BJ (cell line): ENCODE results near the gene COQ4. TPM values are rescaled to one million over a fixed set of nuclear protein-coding genes. Genes with fewer than 3 reads are reported as not detected.

Source experiments
- CTCF ChIA-PET: fragments of 350-600 bp; formaldehyde crosslinking; extraction: SDS; loops from one replicate; lab custom pipeline; 2021; ENCODE audit warnings: antibody characterized with exemption, inconsistent platforms; lab: Yijun Ruan, JAX
- POLR2A ChIA-PET: fragments of 300-600 bp; sonication (Branson Sonifier 250); formaldehyde crosslinking; extraction: SDS; loops from one replicate; lab custom pipeline; 2021; ENCODE audit warnings: antibody characterized with exemption; lab: Charles Lee
- DNase-seq: peaks from one replicate; pipeline ENCODE4 v3.0.0-alpha.2; 2011; ENCODE audit warnings: low read depth
- H3K27me3 ChIP-seq: 2 replicates; pipeline ENCODE4 v1.6.0; 2011; ENCODE audit warnings: low read length; ENCODE audit not compliant: control insufficient read depth, insufficient read depth
- H3K36me3 ChIP-seq: 2 replicates; pipeline ENCODE4 v1.5.1; 2011; ENCODE audit warnings: low read length; ENCODE audit not compliant: control insufficient read depth, insufficient read depth
- H3K4me3 ChIP-seq: 2 replicates; pipeline ENCODE4 v1.5.1; 2011; ENCODE audit warnings: low read depth, mild to moderate bottlenecking, control low read depth, low read length
- polyA plus RNA-seq: library from polyadenylated mRNA; depleted of rRNA; stranded (reverse); fragments of >200 nt; gene quantifications from 2 replicates; pipeline ENCODE4 v1.2.3, GENCODE V29; 2011; rRNA removed
- TF ChIP-seq, protein P1 (sequence below): IDR thresholded peaks from 2 replicates; pipeline ENCODE4 v1.5.1; 2011; ENCODE audit warnings: low read depth, mild to moderate bottlenecking, control low read depth, inconsistent platforms, low read length, moderate library complexity; ENCODE audit not compliant: insufficient read depth

Gene COQ4
- polyA plus RNA-seq, 1 experiment = 34.6 TPM

DNA sequence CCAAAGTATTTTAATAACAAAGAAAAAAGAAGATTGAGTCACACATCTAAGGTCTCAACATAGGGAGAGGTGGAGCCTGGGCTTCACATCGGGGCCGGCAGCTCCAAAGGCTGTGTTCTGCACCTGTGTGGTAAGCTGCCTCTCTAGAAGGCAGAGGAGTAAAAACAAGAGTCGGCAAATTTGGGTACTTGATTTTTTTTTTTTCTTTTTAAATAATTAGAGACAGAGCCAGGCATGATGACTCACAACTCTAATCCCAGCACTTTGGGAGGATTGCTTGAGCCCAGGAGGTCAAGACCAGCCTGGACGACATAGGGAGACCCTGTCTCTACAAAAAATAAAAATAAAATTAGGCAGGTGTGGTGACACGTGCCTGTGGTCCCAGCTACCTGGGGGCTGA is 53.2 kb downstream of the COQ4 start:
- POLR2A ChIA-PET = no interaction called here
- CTCF ChIA-PET = interaction anchor here (1.1 kb wide), 1 partner anchor 14 kb away, joined by 3 read pairs; no protein-coding TSS in a partner anchor

GRCh38 chr9:128382261-128382660 is 59.6 kb downstream of the COQ4 start:
- Histone ChIP-seq H3K4me3 (no peak overlapping the region), H3K36me3 (peaks cover 18% of the 10 kb centered on the region), H3K27me3 (no peaks in the 10 kb centered on the region)
- no peak for DNase-seq
- ChIA-PET CTCF (interaction anchor here (0.7 to 1.7 kb wide), 3 partner anchors 21 to 47 kb away, joined by 3 to 5 read pairs (median 3); no protein-coding TSS in a partner anchor), POLR2A (no interaction called here)
- TF ChIP-seq, protein P1, sequence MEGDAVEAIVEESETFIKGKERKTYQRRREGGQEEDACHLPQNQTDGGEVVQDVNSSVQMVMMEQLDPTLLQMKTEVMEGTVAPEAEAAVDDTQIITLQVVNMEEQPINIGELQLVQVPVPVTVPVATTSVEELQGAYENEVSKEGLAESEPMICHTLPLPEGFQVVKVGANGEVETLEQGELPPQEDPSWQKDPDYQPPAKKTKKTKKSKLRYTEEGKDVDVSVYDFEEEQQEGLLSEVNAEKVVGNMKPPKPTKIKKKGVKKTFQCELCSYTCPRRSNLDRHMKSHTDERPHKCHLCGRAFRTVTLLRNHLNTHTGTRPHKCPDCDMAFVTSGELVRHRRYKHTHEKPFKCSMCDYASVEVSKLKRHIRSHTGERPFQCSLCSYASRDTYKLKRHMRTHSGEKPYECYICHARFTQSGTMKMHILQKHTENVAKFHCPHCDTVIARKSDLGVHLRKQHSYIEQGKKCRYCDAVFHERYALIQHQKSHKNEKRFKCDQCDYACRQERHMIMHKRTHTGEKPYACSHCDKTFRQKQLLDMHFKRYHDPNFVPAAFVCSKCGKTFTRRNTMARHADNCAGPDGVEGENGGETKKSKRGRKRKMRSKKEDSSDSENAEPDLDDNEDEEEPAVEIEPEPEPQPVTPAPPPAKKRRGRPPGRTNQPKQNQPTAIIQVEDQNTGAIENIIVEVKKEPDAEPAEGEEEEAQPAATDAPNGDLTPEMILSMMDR = no peak

More for the DNA sequence above, 53.2 kb downstream of the COQ4 start:
- Histone ChIP-seq H3K36me3 (peaks cover 9% of the 10 kb centered on the region), H3K27me3 (no peaks in the 10 kb centered on the region), H3K4me3 (no peak overlapping the region)
- no peak for DNase-seq
- TF ChIP-seq, protein P1 = no peak

GRCh38 chr9:128383007-128383753 is 60.5 kb downstream of the COQ4 start:
- TF ChIP-seq, protein P1 = no peak
- H3K4me3 ChIP-seq = no peak overlapping the region
- H3K27me3 ChIP-seq = no peaks in the 10 kb centered on the region
- ChIA-PET CTCF (interaction anchor here (1.3 to 1.4 kb wide), 2 partner anchors 36 to 38 kb away, joined by 3 to 6 read pairs; no protein-coding TSS in a partner anchor), POLR2A (interaction anchor here (0.5 kb wide), 1 partner anchor 328 kb away, joined by 5 read pairs; no protein-coding TSS in a partner anchor)
- no peak for DNase-seq
- H3K36me3 ChIP-seq = peaks cover 23% of the 10 kb centered on the region

Other genes starting within 250 kb of the COQ4 start
- gene PTGES2, start 195.1 kb upstream of the COQ4 start, polyA plus RNA-seq = 59.7 and 91.9 TPM in 2 replicates
- not detected in 2 replicates for gene LCN2, start 173.4 kb upstream of the COQ4 start, polyA plus RNA-seq
- 45.0 and 60.4 TPM in 2 replicates for gene BBLN, start 162.6 kb upstream of the COQ4 start, polyA plus RNA-seq
- gene CIZ1, start 131.3 kb upstream of the COQ4 start, polyA plus RNA-seq = 24.0 and 36.0 TPM in 2 replicates
- gene DNM1, start 119.5 kb upstream of the COQ4 start, polyA plus RNA-seq = 6.4 and 8.4 TPM in 2 replicates
- 86.6 and 91.1 TPM in 2 replicates for gene GOLGA2, start 46.8 kb upstream of the COQ4 start, polyA plus RNA-seq
- gene SWI5, start 46.6 kb upstream of the COQ4 start, polyA plus RNA-seq = 76.4 and 77.4 TPM in 2 replicates
- gene TRUB2, start 392 bp upstream of the COQ4 start, polyA plus RNA-seq = 20.6 and 25.9 TPM in 2 replicates
- 9.3 and 15.2 TPM in 2 replicates for gene SLC27A4, start 17.7 kb downstream of the COQ4 start, polyA plus RNA-seq
- gene URM1, start 48.5 kb downstream of the COQ4 start, polyA plus RNA-seq = 68.7 and 95.7 TPM in 2 replicates
- 193 and 309 TPM in 2 replicates for gene CERCAM, start 98.0 kb downstream of the COQ4 start, polyA plus RNA-seq
- 16.3 and 21.5 TPM in 2 replicates for gene ODF2, start 133.2 kb downstream of the COQ4 start, polyA plus RNA-seq
- gene GLE1, start 181.9 kb downstream of the COQ4 start, polyA plus RNA-seq = 22.0 and 25.0 TPM in 2 replicates
- 201 and 317 TPM in 2 replicates for gene SPTAN1, start 229.7 kb downstream of the COQ4 start, polyA plus RNA-seq